ENCODE measurements around the gene C9.
"Not testable (repeated sequence)": the region's sequence is repeated elsewhere in the genome, so short reads cannot be mapped to it uniquely, and the experiment has no call there.

Gene C9

GRCh38 chr5:39262981-39263380 is 101.3 kb downstream of the C9 start:
- DNase-seq (ENCODE audit: low read depth, low spot score): no peak

- DNase-seq (ENCODE audit: low read depth, low spot score): no peak
Measured at GRCh38 chr5:39260095-39260494, 104.2 kb downstream of the C9 start.

- no peak for DNase-seq (ENCODE audit: low read depth, low spot score)
Measured at GRCh38 chr5:39257554-39257953, 106.7 kb downstream of the C9 start.

GRCh38 chr5:39256477-39257235 is 107.6 kb downstream of the C9 start:
- no peak for DNase-seq (ENCODE audit: low read depth, low spot score)

- DNase-seq (ENCODE audit: low read depth, low spot score): no peak
Measured at GRCh38 chr5:39255406-39255805, 108.9 kb downstream of the C9 start.

- DNase-seq (ENCODE audit: low read depth, low spot score): no peak
Measured at GRCh38 chr5:39254671-39255070, 109.6 kb downstream of the C9 start.

- no peak for DNase-seq (ENCODE audit: low read depth, low spot score)
Measured at GRCh38 chr5:39253196-39253595, 111.1 kb downstream of the C9 start.

GRCh38 chr5:39249564-39250274 is 114.6 kb downstream of the C9 start:
- no peak for DNase-seq (ENCODE audit: low read depth, low spot score)

GRCh38 chr5:39249069-39249468 is 115.2 kb downstream of the C9 start:
- DNase-seq (ENCODE audit: low read depth, low spot score): no peak

- no peak for DNase-seq (ENCODE audit: low read depth, low spot score)
Measured at GRCh38 chr5:39240750-39241149, 123.5 kb downstream of the C9 start.

- DNase-seq (ENCODE audit: low read depth, low spot score): no peak
Measured at GRCh38 chr5:39238366-39239105, 125.8 kb downstream of the C9 start.

GRCh38 chr5:39236718-39237117 is 127.6 kb downstream of the C9 start:
- no peak for DNase-seq (ENCODE audit: low read depth, low spot score)

GRCh38 chr5:39235648-39236047 is 128.6 kb downstream of the C9 start:
- no peak for DNase-seq (ENCODE audit: low read depth, low spot score)

- DNase-seq (ENCODE audit: low read depth, low spot score): not testable (repeated sequence)
Measured at GRCh38 chr5:39234494-39234893, 129.8 kb downstream of the C9 start.
